Tongue (tissue), 2 donors: ENCODE results near the gene AANAT. TPM values are rescaled to one million over a fixed set of nuclear protein-coding genes. Genes with fewer than 3 reads are reported as not detected.
A peak's percentile ranks its signal among the peaks of the same experiment; 100 is the strongest.
"Not testable (repeated sequence)": the region's sequence is repeated elsewhere in the genome, so short reads cannot be mapped to it uniquely, and the experiment has no call there.

Experiments used
- DNase-seq: peaks from one replicate; pipeline ENCODE4 v3.0.0-alpha.2; 2015
- total RNA-seq: library from RNA; depleted of rRNA; stranded (reverse); fragments of >200 nt; gene quantifications from one replicate; pipeline ENCODE4 v1.2.3, GENCODE V29; 2014

The AANAT gene
- total RNA-seq, 1 donor from 2014 or later, result not detected

GRCh38 chr17:76506408-76507345, 39.3 kb downstream of the AANAT start:
- DNase-seq, result peak; percentile 90

- DNase-seq, result not testable (repeated sequence)
Observed at GRCh38 chr17:76508472-76509063, 41.2 kb downstream of the AANAT start.

- DNase-seq, result peak; percentile 37
Observed at GRCh38 chr17:76510831-76511244, 43.4 kb downstream of the AANAT start.

- no peak for DNase-seq
Observed at GRCh38 chr17:76511668-76512365, 44.4 kb downstream of the AANAT start.

GRCh38 chr17:76512366-76513305, 45.2 kb downstream of the AANAT start:
- no peak for DNase-seq

- DNase-seq, result no peak
Observed at GRCh38 chr17:76513306-76513692, 45.9 kb downstream of the AANAT start.

GRCh38 chr17:76514355-76514754, 47.0 kb downstream of the AANAT start:
- DNase-seq, result not testable (repeated sequence)

- DNase-seq, result peak; percentile 15
Observed at GRCh38 chr17:76515274-76515949, 48.0 kb downstream of the AANAT start.

GRCh38 chr17:76517638-76518038, 50.2 kb downstream of the AANAT start:
- no peak for DNase-seq

GRCh38 chr17:76519048-76519966, 51.9 kb downstream of the AANAT start:
- peak; percentile 64 for DNase-seq

Other genes starting within 250 kb of the AANAT start
- gene RNF157, start 227.1 kb upstream of the AANAT start, total RNA-seq, result 6.7 TPM
- 3.6 TPM for gene UBALD2, start 202.3 kb upstream of the AANAT start, total RNA-seq
- gene QRICH2, start 159.3 kb upstream of the AANAT start, total RNA-seq, result 2.1 TPM
- gene PRPSAP1, start 113.7 kb upstream of the AANAT start, total RNA-seq, result 55.8 TPM
- 6.5 TPM for gene SPHK1, start 83.0 kb upstream of the AANAT start, total RNA-seq
- gene UBE2O, start 14.5 kb upstream of the AANAT start, total RNA-seq, result 18.1 TPM
- gene RHBDF2, start 33.8 kb downstream of the AANAT start, total RNA-seq, result 8.7 TPM
- 12.2 TPM for gene CYGB, start 70.1 kb downstream of the AANAT start, total RNA-seq
- 0.31 TPM for gene PRCD, start 72.4 kb downstream of the AANAT start, total RNA-seq
- gene ST6GALNAC2, start 118.3 kb downstream of the AANAT start, total RNA-seq, result 11.7 TPM
- 1.7 TPM for gene ST6GALNAC1, start 176.2 kb downstream of the AANAT start, total RNA-seq
- gene MXRA7, start 243.4 kb downstream of the AANAT start, total RNA-seq, result 200 TPM